Measurements from ENCODE around the gene USF3.
"Not testable (repeated sequence)": the region's sequence is repeated elsewhere in the genome, so short reads cannot be mapped to it uniquely, and the experiment has no call there.

Gene USF3

DNA sequence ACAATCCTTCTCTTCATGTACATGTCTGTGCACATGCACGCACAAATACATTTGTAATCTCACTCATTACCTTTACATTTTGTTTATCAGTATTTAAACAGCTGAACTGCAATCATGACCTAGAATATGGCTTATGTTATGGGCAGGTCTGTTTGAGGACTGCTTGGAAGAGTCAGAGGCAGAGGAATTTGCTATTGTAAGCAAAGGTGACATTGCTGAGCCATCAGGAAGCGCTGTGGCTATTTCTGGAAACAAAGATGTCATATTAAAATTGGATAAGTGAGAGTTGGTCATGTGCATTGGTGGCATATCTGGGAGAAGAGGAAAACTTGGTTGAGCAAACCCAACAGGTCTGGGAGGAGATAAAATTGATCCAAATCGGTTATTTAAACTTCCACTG, 41.6 kb downstream of the USF3 start:
- no peak for DNase-seq (ENCODE audit: low read depth, low spot score)

DNA sequence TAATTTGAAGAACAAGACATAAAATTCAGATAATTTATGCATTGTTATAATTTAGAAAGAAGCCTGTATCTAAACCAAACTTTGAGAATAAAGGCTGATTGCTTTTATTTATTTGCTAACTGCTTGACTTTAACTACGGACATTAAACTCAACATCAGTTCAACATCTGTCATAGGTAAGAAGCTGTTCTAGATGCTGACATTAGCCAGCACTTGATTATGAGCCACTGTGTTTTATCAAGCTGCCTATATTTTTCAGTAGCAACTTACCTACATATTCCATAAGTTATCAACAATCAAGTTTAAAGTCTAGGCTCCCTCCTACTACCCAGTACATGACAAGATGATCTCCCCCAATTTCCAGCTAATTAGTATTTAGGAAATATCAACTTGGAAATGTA, 42.1 kb downstream of the USF3 start:
- no peak for DNase-seq (ENCODE audit: low read depth, low spot score)

DNA sequence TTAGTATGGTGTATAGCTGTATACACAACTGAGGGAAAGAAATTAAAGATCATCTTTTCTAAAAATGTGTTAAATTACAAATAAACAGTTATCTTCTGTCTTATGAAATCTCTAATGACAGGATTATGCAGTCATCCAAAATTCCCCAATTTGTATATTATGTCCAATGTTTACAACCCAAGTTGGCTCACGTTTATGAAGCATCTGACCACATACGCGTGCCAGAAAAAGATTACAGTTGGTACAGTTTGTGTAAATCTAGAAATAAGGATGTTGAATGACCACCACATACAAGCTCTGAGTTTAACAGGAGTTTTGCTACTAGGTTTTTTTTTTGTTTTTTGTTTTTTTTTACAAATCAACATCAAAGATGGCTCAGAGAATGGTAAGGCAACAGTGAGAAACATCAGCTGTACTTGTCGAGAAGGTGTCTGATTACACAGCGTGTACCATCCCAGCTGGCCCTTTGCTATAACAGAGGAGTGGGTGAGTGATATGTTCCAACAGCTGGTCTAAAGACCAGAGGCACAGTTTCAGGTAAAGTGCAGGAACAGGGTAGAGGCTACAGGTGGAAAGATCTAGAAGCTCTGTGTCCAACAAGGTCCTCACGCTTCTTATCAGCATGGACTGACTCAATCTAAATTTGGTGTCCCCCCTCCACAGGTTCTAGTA, 47.1 kb downstream of the USF3 start:
- DNase-seq (ENCODE audit: low read depth, low spot score) = no peak

DNA sequence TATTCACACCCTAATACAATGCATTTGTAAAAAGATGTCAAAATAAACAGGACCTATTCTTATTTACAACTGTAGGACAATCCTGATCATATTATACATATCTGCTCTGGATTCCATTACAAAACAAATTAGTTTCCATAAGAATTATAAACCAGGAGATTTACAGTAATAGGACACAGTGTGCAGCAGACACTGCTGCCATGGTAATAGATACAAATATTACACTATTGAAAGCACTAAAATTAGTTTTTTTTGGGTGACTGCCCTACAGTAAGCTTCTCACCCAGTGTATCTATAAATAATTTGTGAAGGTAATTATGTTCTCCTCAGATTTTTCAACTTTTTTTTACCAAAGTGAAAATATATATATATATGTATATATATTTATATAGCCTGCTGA, 47.9 kb downstream of the USF3 start:
- no peak for DNase-seq (ENCODE audit: low read depth, low spot score)

DNA sequence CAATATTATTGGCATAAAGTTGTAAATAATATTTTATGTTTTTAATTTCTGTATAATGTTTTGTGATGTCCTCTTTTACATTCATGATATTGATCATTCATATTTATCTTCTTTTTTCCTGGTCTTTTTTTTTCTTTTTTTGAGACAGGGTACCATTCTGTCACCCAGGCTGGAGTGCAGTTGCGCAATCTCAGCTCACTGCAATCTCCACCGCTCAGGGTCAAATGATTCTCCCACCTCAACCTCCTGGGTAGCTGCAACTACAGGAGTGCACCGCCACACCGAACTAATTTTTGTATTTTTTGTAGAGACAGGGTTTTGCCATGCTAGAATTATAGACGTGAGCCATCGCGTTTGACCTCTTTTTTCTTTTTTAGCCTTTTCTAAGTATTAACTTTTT, 52.9 kb downstream of the USF3 start:
- DNase-seq (ENCODE audit: low read depth, low spot score) = no peak

DNA sequence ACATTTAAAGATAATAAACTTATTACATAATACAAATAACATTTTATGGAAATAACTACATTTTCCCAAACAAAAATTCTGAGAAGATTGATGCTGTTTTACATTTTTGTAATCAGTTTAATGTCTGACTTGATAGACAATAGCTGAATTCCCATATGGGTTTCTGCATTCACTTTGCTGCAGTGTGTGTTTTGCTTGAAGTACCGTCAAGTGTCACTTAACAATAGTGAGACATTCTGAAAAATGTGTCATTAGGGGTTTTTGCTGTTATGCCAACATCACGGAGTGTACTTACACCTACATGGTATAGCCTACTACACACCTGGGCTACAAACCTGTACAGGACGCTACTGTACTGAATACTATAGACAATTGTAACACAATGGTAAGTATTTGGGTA, 57.5 kb downstream of the USF3 start:
- no peak for DNase-seq (ENCODE audit: low read depth, low spot score)

DNA sequence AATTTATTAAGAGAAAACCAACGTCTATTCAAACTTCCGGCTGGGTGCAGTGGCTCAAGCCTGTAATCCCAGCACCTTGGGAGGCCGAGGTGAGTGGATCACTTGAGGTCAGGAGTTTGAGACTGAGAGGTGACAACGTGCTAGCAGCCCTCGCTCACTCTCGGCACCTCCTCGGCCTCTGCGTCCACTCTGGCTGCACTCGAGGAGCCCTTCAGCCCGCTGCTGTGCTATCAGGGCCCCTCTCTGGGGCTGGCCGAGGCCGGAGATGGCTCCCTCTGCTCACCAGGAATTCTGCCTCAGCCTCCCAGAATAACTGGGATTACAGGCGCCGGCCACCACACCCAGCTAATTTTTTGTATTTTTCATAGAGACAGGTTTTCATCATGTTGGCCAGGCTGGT, 58.7 kb downstream of the USF3 start:
- no peak for DNase-seq (ENCODE audit: low read depth, low spot score)

DNA sequence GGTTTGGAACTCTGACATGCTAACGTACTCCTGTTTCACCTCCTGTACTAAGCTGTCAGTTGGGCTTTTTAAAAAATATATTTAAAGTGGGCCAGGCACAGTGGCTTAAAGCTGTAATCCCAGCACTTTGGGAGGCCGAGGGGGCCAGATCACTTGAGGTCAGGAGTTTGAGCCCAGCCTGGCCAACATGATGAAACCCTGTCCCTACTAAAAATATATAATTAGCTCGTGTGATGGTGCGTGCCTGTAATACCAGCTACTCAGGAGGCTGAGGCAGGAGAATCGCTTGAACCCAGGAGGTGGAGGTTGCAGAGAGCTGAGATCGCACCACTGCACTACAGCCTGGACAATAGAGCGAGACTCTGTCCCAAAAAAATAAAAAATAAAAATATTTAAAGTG, 60.4 kb downstream of the USF3 start:
- not testable (repeated sequence) for DNase-seq (ENCODE audit: low read depth, low spot score)

DNA sequence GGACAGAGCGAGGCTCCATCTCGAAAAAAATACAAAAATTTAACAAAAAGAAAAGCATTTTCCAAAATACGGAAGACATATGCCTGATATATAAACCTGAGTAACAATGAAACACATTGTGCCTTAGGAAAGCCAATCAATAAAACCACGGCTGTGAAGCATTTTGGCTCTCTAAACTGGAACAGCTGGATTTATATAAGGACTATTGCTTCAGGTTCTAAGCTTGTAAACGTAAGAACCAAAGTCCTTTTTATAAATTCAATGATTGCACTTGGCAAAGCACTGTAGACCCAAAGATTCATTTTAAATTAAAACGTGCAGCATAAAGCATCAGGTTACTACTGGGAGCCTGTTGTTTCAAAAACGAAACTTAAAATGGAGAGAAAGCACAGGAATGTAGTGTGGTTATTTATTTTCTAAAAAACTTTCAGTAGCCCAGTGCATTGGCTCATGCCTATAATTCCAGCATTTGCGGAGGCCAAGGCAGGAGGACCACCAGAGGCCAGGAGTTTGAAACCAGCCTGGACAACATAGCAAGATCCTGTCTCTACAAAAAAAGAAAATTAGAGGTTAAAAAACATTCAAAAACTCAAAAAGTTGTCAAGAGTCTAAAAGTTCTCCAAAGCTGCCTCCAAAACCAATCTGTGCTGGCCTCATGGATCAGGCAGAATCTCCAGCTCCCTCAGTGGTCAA, 61.5 kb downstream of the USF3 start:
- no peak for DNase-seq (ENCODE audit: low read depth, low spot score)

DNA sequence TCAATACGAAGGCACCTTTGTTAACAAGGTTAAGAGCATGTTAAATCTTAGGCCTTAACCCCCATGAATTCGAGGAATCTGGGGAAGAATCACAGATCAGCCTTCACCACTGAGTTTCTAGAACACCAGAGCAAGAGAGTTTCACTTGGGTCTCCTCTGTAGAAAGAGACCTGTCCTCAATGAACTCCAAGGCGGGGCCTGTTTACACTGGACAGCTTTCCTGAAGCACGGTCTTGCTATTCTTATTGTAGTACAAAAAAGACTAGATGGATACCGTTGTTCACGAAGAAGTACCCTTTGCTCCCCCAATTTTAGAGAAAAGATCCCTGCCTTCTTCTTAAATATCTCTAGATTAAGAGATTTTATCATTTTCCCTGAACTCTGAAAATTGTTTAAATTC, 64.9 kb downstream of the USF3 start:
- no peak for DNase-seq (ENCODE audit: low read depth, low spot score)

DNA sequence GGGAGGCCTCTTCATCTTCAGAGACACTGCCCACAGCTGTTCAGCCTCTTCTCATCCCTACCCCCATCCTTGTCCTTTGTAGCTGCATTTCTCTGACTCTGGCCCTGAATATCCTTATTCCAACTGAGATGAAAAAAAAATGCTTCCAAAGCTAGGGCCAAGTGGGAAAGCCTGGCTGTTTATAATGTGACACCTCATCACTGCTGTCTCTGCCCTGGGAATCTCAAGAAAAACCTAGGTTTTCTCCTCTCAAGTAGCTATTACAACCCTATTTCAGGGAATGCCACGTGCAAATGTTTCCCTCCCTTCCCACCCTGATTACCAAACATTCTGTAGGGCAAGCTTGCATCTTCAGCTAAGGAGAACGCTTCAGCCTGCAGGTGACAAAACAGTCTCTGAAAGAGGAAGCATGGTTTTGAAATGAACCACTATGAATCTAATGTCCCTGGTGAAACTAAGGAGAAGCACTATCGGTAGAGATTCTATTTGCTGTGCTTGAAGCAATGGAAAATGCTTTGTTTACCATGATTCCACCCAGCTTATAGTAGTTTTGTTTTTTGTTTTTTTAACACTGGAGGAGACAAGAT, 65.4 kb downstream of the USF3 start:
- no peak for DNase-seq (ENCODE audit: low read depth, low spot score)

DNA sequence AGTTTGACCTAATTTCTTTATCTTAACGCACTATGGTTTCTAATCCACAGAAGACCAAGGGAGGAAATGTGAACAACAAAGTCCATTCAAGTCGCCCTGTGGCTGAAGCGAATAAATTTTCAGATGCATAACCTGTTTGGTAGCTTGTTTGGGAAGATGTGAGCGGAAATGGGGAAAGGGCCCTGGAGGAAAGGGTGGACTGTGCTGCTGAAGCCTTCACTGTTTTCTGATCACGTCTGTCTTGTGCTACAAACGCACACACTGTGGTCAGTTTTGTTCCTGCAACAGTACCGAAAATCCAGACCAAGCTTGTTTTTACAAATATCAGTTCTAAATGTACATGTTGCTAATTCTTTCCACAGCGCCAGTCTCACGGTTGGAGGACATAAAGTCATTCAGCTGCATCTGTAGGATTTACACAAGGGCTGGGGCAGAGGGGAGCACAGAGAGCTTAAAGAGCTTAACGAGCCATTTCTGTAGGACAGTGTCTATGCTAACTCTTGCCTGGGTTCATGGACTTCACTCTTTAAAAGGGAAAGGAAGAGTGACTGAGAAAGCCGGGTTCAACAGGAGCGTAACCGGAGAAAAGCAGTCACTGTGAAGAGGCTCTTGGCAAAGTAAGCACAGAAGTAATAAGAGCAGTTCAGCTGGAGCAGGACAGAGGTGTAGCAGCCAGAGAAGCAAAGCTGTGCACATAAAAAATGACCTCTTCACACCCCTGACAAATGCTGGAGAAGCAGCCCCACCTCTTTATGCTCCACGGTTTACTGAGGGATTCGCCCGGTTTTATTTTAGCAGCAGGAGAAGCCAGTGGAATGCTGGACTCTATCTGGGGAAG, 66.6 kb downstream of the USF3 start:
- DNase-seq (ENCODE audit: low read depth, low spot score) = no peak

DNA sequence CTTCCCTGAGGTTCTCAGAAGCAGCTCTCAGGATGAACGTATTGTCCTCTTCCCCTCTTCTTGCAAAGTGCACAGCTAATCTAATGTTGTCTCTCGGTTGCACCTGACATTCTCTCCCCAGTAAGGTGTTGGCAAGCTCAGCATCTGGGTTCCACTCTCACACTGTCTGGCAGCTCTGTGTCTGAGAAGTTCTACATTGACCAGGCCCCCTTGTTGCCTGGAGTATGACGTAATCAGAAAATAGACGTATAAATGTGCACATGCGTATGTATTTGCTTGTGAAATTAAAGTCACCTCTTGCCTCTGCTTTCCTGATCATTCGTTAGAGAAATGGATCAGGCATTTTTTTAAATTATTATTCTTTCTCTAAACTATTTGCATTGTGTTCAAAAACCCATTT, 67.7 kb downstream of the USF3 start:
- DNase-seq (ENCODE audit: low read depth, low spot score) = no peak

DNA sequence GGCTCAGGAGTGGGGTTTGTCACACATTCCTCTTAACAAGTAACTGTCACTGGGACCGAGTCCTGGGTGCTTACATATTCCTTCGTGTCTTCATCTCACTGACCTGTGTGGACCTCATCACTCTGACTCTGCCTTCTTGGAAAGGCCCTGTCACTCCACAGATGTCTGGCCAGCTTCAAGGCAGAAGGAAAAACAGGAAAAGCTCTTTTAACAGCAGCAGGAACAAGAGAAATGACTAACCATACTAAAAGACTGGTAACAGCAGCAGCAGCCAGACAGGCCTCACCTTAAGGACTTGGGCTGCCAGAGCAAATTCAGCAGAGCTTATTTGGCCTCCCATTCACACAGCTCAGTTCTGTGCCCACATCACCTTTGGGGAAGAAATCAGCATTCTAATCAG, 68.1 kb downstream of the USF3 start:
- DNase-seq (ENCODE audit: low read depth, low spot score) = no peak

DNA sequence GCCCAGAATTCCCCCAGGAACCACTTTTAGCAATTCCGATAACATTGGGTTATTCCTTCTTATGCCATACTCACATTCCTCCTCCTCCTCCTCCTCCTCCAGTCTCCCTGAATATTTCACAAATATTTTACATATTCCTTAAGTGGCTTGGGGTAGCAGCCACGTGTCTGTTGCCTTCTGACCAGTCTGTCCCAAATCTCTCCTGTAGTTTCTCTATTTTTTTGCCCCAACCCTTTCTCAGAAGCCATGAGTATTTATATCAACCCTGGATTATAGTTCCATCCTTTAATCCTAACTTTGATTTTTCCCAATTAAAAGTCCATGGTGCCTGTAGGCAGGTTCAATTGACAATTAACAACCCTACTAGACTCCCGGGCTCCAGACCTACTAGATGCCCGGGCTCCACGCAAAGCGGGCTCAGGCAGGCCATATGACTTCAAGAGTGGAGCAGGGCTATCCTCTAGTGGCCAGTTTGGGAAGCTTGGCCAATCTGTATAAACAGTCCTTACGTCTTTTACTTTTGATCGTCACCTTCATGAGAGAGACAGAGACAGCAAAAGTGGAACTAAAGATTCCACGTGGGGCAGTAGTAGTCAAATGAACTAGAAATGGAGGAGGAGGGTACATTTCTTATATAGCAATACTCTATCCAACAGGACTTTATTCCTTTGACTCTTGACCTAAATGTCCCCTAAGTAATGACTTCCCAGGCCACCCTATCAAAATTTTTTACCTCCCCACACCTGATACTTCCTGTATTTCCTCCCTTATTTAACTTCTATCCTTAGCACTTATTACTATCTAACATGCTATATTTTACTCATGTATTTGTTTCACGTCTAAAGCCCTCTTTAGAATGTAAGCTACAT, 69.7 kb downstream of the USF3 start:
- DNase-seq (ENCODE audit: low read depth, low spot score) = peak; percentile 44

DNA sequence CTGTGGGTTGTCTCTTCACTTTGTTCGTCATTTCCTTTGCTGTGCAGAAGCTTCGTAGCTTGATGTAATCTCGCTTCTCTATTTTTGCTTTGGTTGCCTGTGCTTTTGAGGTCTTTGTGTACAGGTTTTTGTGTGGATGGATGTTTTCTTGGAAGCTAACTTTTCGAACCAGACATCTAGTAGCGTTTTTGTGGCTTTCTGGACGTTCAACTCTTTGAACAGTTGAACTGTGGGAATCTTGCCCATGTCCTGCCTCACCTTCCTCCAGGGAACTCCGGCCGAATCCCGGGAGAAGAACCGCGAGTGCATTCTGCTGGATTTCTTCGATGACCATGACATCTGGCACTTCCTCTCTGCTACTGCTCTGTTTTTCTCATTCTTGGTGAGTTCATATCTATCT, 70.6 kb downstream of the USF3 start:
- DNase-seq (ENCODE audit: low read depth, low spot score) = no peak

DNA sequence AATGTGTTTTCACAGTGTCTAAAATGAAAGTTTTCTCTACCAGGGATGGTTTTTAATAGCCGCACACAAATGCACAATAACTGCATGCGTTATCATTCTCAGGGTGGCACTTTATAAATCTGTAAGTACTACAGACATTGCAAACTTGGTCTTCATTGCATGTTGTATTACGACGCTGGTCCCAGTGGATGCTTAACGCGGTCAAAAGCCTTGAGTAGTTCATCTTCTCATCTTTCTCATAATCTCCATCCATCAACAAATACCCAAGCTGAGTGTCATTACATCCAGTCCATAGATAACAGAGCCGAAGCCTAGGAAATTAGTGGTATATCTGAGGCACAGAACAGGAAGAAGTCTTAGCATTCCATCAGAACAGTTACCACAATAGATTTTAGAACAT, 72.6 kb downstream of the USF3 start:
- no peak for DNase-seq (ENCODE audit: low read depth, low spot score)

DNA sequence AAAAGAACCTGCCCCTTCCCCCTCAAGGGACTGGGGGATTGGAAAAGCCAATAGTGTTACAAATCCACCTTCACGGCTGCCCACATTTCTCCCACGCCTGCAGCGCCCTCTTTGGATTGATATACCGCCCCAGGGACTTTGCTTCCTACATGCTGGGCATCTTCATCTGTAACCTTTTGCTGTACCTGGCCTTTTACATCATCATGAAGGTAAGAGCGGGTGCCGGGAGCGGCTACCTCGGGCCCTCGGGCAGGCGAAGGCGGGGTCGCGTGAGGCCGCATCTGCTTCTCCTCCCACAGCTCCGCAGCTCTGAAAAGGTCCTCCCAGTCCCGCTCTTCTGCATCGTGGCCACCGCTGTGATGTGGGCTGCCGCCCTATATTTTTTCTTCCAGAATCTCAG, 73.1 kb downstream of the USF3 start:
- DNase-seq (ENCODE audit: low read depth, low spot score) = no peak

DNA sequence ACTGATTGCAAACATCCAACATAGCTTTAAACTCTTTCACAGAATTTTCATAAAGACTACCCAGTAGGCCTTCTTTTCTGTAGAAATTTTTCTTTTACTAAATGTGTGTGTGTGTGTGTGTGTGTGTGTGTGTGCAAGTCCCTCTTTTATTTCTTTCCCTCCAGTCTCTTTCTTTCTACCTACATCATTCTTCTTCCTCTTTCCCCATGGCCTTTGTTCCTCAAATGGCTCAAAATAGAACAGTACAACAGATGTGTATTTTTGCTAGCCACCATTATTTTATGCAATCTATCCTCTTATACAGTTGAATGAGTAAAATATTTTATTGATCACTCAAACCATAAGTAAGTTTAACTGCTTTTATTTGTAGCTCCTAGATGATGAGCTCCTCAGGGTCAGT, 76.4 kb downstream of the USF3 start:
- DNase-seq (ENCODE audit: low read depth, low spot score) = no peak

DNA sequence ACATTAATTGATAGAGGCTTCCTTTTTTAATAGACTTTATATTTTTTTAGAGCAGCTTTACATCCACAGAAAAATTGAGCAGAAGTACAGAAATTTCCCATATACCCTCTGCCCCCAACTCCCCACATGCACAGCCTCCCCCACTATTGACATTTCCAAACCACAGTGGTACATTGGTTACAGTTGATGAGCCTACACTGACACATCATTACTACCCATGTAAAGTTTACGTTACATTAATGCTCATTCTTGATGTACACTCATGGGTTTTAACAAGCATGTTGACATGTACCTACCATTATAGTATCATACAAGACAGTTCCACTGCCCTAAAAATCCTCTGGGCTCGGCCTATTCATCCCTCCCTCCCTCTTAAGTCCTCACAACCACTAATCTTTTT, 78.7 kb downstream of the USF3 start:
- no peak for DNase-seq (ENCODE audit: low read depth, low spot score)

DNA sequence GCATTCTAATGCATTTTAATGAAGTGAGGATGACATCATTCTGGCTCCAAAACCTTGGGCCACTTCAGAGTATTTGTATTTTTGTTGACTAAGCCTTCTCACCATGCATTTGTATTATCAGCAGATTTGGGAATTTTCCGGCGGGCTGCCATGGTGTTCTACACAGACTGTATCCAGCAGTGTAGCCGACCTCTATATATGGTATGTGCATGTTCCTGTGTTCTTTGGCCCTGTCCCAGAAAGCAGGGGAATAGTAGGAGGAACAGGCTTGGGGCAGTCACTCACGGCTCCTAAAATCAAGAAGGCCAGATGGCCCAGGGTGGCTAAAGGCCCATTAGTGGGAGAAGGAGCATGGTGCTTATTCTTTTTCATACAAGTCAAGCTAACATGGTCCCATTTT, 80.5 kb downstream of the USF3 start:
- DNase-seq (ENCODE audit: low read depth, low spot score) = no peak

DNA sequence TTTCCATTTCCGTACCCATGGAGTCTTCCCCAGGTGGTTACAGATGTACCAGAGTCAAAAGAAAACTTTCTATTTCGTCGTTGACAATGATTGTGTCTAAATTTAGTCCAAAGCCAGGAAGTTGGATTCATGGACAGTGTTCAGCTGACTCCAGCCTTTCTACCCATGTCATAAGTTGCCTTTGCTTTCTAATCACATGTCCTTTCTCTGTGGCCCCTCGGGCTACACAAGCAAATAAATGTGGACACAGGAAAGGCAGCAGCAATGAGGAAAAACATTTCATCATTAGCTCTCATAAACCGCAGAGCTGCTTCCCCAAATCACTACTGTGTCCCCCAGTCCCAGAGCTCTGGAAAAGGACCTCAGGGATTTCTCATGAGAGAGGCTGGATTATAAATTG, 82.0 kb downstream of the USF3 start:
- DNase-seq (ENCODE audit: low read depth, low spot score) = no peak

All from smooth muscle cell of the brain vasculature (primary cell).